ENCODE results near the gene C2CD2.

C2CD2 gene

GRCh38 chr21:41975391-41976272 is 21.8 kb upstream of the C2CD2 start:
- in situ Hi-C loops (cut with HindIII; ENCODE audit: low sequenced_read_pairs), result no loop called here

GRCh38 chr21:41974752-41975053 is 20.9 kb upstream of the C2CD2 start:
- in situ Hi-C loops (cut with HindIII; ENCODE audit: low sequenced_read_pairs), result no loop called here

GRCh38 chr21:41973861-41974751 is 20.3 kb upstream of the C2CD2 start:
- in situ Hi-C loops (cut with HindIII; ENCODE audit: low sequenced_read_pairs), result no loop called here

- in situ Hi-C loops (cut with HindIII; ENCODE audit: low sequenced_read_pairs), result no loop called here
Measured at GRCh38 chr21:41973427-41973831, 19.6 kb upstream of the C2CD2 start.

GRCh38 chr21:41972511-41973205 is 18.8 kb upstream of the C2CD2 start:
- in situ Hi-C loops (cut with HindIII; ENCODE audit: low sequenced_read_pairs), result no loop called here

GRCh38 chr21:41971891-41972290 is 18.1 kb upstream of the C2CD2 start:
- in situ Hi-C loops (cut with HindIII; ENCODE audit: low sequenced_read_pairs), result no loop called here

- in situ Hi-C loops (cut with HindIII; ENCODE audit: low sequenced_read_pairs), result no loop called here
Measured at GRCh38 chr21:41970751-41971653, 17.2 kb upstream of the C2CD2 start.

GRCh38 chr21:41970106-41970391 is 16.2 kb upstream of the C2CD2 start:
- in situ Hi-C loops (cut with HindIII; ENCODE audit: low sequenced_read_pairs), result no loop called here

GRCh38 chr21:41967708-41968107 is 13.9 kb upstream of the C2CD2 start:
- in situ Hi-C loops (cut with HindIII; ENCODE audit: low sequenced_read_pairs), result no loop called here

GRCh38 chr21:41966872-41967621 is 13.2 kb upstream of the C2CD2 start:
- in situ Hi-C loops (cut with HindIII; ENCODE audit: low sequenced_read_pairs), result no loop called here

- in situ Hi-C loops (cut with HindIII; ENCODE audit: low sequenced_read_pairs), result no loop called here
Measured at GRCh38 chr21:41966041-41966833, 12.4 kb upstream of the C2CD2 start.

GRCh38 chr21:41965461-41966013 is 11.7 kb upstream of the C2CD2 start:
- in situ Hi-C loops (cut with HindIII; ENCODE audit: low sequenced_read_pairs), result no loop called here

GRCh38 chr21:41965045-41965444 is 11.2 kb upstream of the C2CD2 start:
- in situ Hi-C loops (cut with HindIII; ENCODE audit: low sequenced_read_pairs), result no loop called here

GRCh38 chr21:41964171-41964570 is 10.4 kb upstream of the C2CD2 start:
- in situ Hi-C loops (cut with HindIII; ENCODE audit: low sequenced_read_pairs), result no loop called here

- in situ Hi-C loops (cut with HindIII; ENCODE audit: low sequenced_read_pairs), result no loop called here
Measured at GRCh38 chr21:41962425-41962966, 8.7 kb upstream of the C2CD2 start.

GRCh38 chr21:41961753-41962152 is 7.9 kb upstream of the C2CD2 start:
- in situ Hi-C loops (cut with HindIII; ENCODE audit: low sequenced_read_pairs), result no loop called here

GRCh38 chr21:41961282-41961701 is 7.5 kb upstream of the C2CD2 start:
- in situ Hi-C loops (cut with HindIII; ENCODE audit: low sequenced_read_pairs), result no loop called here

GRCh38 chr21:41960386-41960785 is 6.6 kb upstream of the C2CD2 start:
- in situ Hi-C loops (cut with HindIII; ENCODE audit: low sequenced_read_pairs), result no loop called here

All from DLD1 (cell line).